ENCODE results near the gene IKZF2.
A peak's percentile ranks its signal among the peaks of the same experiment; 100 is the strongest.

DNA sequence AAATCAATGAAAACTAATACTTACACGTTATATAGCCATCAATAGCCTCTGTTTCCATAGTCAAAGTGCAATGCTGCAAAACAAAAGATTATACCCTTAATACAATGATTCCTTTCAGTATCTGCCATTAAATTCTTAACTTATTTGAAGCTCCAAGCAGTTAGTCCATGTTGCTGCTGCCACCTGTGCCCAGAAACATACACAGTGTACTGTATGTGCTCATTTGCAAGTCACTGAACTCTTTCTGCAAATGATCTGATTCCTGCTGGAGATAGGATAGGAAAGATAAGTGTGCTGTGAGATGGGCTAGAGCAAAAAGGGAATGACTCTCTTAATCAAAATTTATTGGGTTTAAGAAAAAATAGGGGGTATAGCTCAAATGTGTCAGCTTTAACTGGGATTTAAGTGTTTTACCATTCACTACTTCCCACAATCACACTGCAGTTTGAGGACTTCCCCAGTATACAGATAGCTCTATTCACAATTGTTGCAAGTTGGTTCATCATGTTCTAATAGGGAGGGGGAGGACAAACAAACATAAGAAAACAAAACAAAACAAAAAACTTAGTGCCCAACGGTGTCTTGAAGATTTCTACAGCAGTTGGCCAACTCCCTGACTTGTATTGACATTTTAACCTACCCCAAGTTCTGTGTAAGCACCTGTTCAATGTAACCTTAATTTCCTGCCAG, 2.7 kb downstream of the IKZF2 start:
- TF ChIP-seq, protein P1, sequence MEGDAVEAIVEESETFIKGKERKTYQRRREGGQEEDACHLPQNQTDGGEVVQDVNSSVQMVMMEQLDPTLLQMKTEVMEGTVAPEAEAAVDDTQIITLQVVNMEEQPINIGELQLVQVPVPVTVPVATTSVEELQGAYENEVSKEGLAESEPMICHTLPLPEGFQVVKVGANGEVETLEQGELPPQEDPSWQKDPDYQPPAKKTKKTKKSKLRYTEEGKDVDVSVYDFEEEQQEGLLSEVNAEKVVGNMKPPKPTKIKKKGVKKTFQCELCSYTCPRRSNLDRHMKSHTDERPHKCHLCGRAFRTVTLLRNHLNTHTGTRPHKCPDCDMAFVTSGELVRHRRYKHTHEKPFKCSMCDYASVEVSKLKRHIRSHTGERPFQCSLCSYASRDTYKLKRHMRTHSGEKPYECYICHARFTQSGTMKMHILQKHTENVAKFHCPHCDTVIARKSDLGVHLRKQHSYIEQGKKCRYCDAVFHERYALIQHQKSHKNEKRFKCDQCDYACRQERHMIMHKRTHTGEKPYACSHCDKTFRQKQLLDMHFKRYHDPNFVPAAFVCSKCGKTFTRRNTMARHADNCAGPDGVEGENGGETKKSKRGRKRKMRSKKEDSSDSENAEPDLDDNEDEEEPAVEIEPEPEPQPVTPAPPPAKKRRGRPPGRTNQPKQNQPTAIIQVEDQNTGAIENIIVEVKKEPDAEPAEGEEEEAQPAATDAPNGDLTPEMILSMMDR (conservative IDR thresholded peaks at IDR 0.05; ENCODE audit: low read length): peak; percentile 22; the same call in 1 of the 2 replicates
- TF ChIP-seq EZH2phosphoT487 (IDR thresholded peaks at IDR 0.05; ENCODE audit: borderline replicate concordance): no peak
